H9 (cell line): ENCODE measurements around the gene LRCH1. TPM values are rescaled to one million over a fixed set of nuclear protein-coding genes. Genes with fewer than 3 reads are reported as not detected.

ENCODE experiments used
- DNase-seq: peaks from one replicate; pipeline ENCODE4 v3.0.0-alpha.2; 2017
- H2AFZ ChIP-seq: one replicate; pipeline ENCODE4 v1.6.1; 2013; ENCODE audit warnings: mild to moderate bottlenecking, low read length, control low read depth, moderate library complexity
- H2AK5ac ChIP-seq: 2 replicates; pipeline ENCODE4 v1.6.1; 2013; ENCODE audit warnings: low read length, control low read depth, mixed read lengths; ENCODE audit not compliant: insufficient read length
- H2BK120ac ChIP-seq: one replicate; pipeline ENCODE4 v1.6.1; 2013; ENCODE audit warnings: low read depth, mild to moderate bottlenecking, low read length, control low read depth, inconsistent platforms; ENCODE audit not compliant: poor library complexity, severe bottlenecking
- H2BK12ac ChIP-seq: 2 replicates; pipeline ENCODE4 v1.6.1; 2013; ENCODE audit warnings: low read length, control low read depth, mixed read lengths, low read depth; ENCODE audit not compliant: insufficient read length
- H2BK15ac ChIP-seq: 2 replicates; pipeline ENCODE4 v1.6.1; 2013; ENCODE audit warnings: low read depth, low read length, control low read depth
- H2BK20ac ChIP-seq: one replicate; pipeline ENCODE4 v1.6.1; 2013; ENCODE audit warnings: low read depth, mild to moderate bottlenecking, low read length, control low read depth, inconsistent platforms; ENCODE audit not compliant: poor library complexity, severe bottlenecking
- H2BK5ac ChIP-seq: 2 replicates; pipeline ENCODE4 v1.6.1; 2013; ENCODE audit warnings: low read length, control low read depth, mixed read lengths; ENCODE audit not compliant: insufficient read length
- H3K14ac ChIP-seq: 2 replicates; pipeline ENCODE4 v1.6.1; 2013; ENCODE audit warnings: low read length, control low read depth; ENCODE audit not compliant: insufficient read depth
- H3K18ac ChIP-seq: 2 replicates; pipeline ENCODE4 v1.6.1; 2013; ENCODE audit warnings: low read depth, mild to moderate bottlenecking, mixed read lengths, low read length, control low read depth; ENCODE audit not compliant: insufficient read length
- H3K23ac ChIP-seq: 2 replicates; pipeline ENCODE4 v1.6.1; 2013; ENCODE audit warnings: low read length, control low read depth, mixed read lengths, low read depth; ENCODE audit not compliant: insufficient read length
- H3K23me2 ChIP-seq: 2 replicates; pipeline ENCODE4 v1.6.1; 2013; ENCODE audit warnings: low read depth, mild to moderate bottlenecking, mixed read lengths, low read length, control low read depth; ENCODE audit not compliant: insufficient read length, poor library complexity, severe bottlenecking
- H3K27ac ChIP-seq: 2 replicates; pipeline ENCODE4 v1.5.1; 2013; ENCODE audit warnings: low read length, control low read depth, mixed read lengths, low read depth; ENCODE audit not compliant: insufficient read length
- H3K27me3 ChIP-seq: 2 replicates; pipeline ENCODE4 v1.6.1; 2013; ENCODE audit warnings: low read length, control low read depth, inconsistent platforms; ENCODE audit not compliant: insufficient read depth
- H3K4ac ChIP-seq: 2 replicates; pipeline ENCODE4 v1.6.1; 2013; ENCODE audit warnings: low read depth, mild to moderate bottlenecking, control low read depth, inconsistent platforms, low read length, moderate library complexity
- H3K4me1 ChIP-seq: 2 replicates; pipeline ENCODE4 v1.6.1; 2013; ENCODE audit warnings: low read length, control low read depth, inconsistent platforms; ENCODE audit not compliant: insufficient read depth
- H3K4me2 ChIP-seq: 2 replicates; pipeline ENCODE4 v1.6.1; 2013; ENCODE audit warnings: low read length, control low read depth, mixed read lengths; ENCODE audit not compliant: insufficient read length, insufficient read depth
- H3K56ac ChIP-seq: 2 replicates; pipeline ENCODE4 v1.6.1; 2013; ENCODE audit warnings: low read depth, mild to moderate bottlenecking, mixed read lengths, low read length, control low read depth; ENCODE audit not compliant: insufficient read length
- H3K79me1 ChIP-seq: 2 replicates; pipeline ENCODE4 v1.6.1; 2013; ENCODE audit warnings: low read depth, mild to moderate bottlenecking, moderate library complexity, low read length, control low read depth, inconsistent platforms; ENCODE audit not compliant: insufficient read depth, poor library complexity, severe bottlenecking
- H3K79me2 ChIP-seq: 2 replicates; pipeline ENCODE4 v1.6.1; 2013; ENCODE audit warnings: low read length, control low read depth, inconsistent platforms; ENCODE audit not compliant: insufficient read depth
- H3K9ac ChIP-seq: 2 replicates; pipeline ENCODE4 v1.6.1; 2013; ENCODE audit warnings: low read length, control low read depth, mixed read lengths; ENCODE audit not compliant: insufficient read length; ENCODE audit errors: extremely low read depth
- H3K9me3 ChIP-seq: one replicate; pipeline ENCODE4 v1.6.1; 2013; ENCODE audit warnings: low read depth, low read length, inconsistent platforms; ENCODE audit not compliant: control insufficient read depth
- H3T11ph ChIP-seq: one replicate; pipeline ENCODE4 v1.6.1; 2013; ENCODE audit warnings: mild to moderate bottlenecking, low read length, control low read depth, inconsistent platforms
- H4K20me1 ChIP-seq: one replicate; pipeline ENCODE4 v1.6.1; 2013; ENCODE audit not compliant: control insufficient read depth, insufficient read length, insufficient read depth
- H4K5ac ChIP-seq: 2 replicates; pipeline ENCODE4 v1.6.1; 2013; ENCODE audit warnings: low read depth, mild to moderate bottlenecking, mixed read lengths, low read length, control low read depth; ENCODE audit not compliant: insufficient read length
- H4K8ac ChIP-seq: replicated peaks from 2 replicates; pipeline ENCODE4 v1.6.1; 2013; ENCODE audit warnings: low read length, control low read depth, mixed read lengths, low read depth; ENCODE audit not compliant: insufficient read length
- H4K91ac ChIP-seq: 2 replicates; pipeline ENCODE4 v1.6.1; 2013; ENCODE audit warnings: low read depth, mild to moderate bottlenecking, moderate library complexity, mixed read lengths, low read length, control low read depth; ENCODE audit not compliant: insufficient read length
- H3K27ac Mint-ChIP-seq, 3 experiments: 2 replicates in 2 of 3; 3 replicates in 1 of 3; pipeline ENCODE4 v1.8.0; 2020 to 2021; ENCODE audit warnings: mixed read lengths in 3 of 3, mild to moderate bottlenecking in 1 of 3, moderate library complexity in 1 of 3
- H3K27me3 Mint-ChIP-seq: 2 replicates; pipeline ENCODE4 v1.8.0; 2021; ENCODE audit warnings: low read depth, mild to moderate bottlenecking, moderate library complexity, mixed read lengths
- H3K36me3 Mint-ChIP-seq, 3 experiments: 2 replicates in 2 of 3; 3 replicates in 1 of 3; pipeline ENCODE4 v1.8.0; 2020 to 2021; ENCODE audit warnings: low read depth in 3 of 3, mixed read lengths in 3 of 3; ENCODE audit not compliant: insufficient read depth in 1 of 3
- H3K4me1 Mint-ChIP-seq, 2 experiments: 2 replicates each; pipeline ENCODE4 v1.8.0; 2020; ENCODE audit warnings: mixed read lengths in 2 of 2
- H3K4me3 Mint-ChIP-seq, 2 experiments: 2 replicates in 1 of 2; 3 replicates in 1 of 2; pipeline ENCODE4 v1.8.0; 2020 to 2021; ENCODE audit warnings: mild to moderate bottlenecking in 2 of 2, mixed read lengths in 2 of 2, moderate library complexity in 1 of 2
- H3K9me3 Mint-ChIP-seq, 2 experiments: 2 replicates in 1 of 2; 3 replicates in 1 of 2; pipeline ENCODE4 v1.8.0; 2020; ENCODE audit warnings: mild to moderate bottlenecking in 2 of 2, mixed read lengths in 2 of 2, moderate library complexity in 1 of 2
- WGBS: extraction: QIAGEN DNeasy Blood & Tissue Kit; methylation state at CpG from one replicate; pipeline ENCODE4 v1.1.7; 2013; ENCODE audit warnings: missing lambda C conversion rate, low lambda C conversion rate, mixed read lengths; ENCODE audit not compliant: insufficient read length; ENCODE audit errors: extremely low coverage; 5-methylcytosine and 5-hydroxymethylcytosine counted together
- total RNA-seq: library from RNA; stranded (reverse); gene quantifications from 2 replicates; pipeline ENCODE4 v1.2.1, GENCODE V29; 2021
- TF ChIP-seq, protein P1 (sequence below): fragments of 200-600 bp; sonication (generic); conservative IDR thresholded peaks from 3 replicates; pipeline ENCODE4 v1.8.0; 2021; ENCODE audit warnings: antibody characterized with exemption, mild to moderate bottlenecking

Gene LRCH1
- total RNA-seq, 1 experiment from 2014 or later: 8.0 TPM

DNA sequence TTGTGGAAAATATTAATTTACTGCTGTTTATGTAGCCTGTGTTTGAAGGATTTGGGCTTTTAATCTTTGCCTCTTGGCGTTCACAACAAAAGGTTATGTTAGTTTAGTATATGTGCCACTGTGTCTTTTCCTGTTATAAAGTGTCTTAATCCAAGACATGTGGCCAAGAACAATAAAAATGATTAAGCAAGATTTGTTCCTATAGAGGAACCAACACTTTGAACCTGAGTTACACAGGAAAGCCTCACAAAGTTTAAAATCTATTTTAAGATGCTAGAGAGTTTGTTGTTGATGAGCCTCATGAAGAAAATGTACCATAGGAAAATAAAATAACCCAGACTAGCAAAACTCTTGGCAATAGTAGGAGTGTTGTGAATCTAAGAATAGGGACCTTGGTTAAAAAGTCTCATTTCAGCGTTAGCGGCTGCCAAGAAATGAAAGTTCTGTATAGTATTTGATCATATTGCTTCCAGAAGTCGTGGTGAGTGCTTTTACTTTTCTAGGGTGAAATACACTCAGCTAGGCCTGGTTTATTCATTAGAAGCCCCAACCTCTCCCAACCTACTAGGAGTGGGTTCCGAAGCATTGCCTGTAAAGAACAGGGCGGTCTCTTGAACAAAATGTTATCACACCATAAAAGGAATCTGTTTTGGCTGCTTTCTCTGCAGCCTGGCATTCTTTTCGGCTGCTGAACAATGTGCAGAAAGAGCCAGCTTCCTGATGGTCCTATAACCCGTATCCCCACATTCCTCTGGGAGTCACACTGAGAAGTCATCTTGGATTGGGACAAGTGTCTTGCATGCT is 102.6 kb downstream of the LRCH1 start:
- Histone ChIP-seq H4K91ac (no peak overlapping the region), H2AK5ac (no peak overlapping the region), H3K4ac (no peak overlapping the region; the same call in 1 of the 2 replicates), H2BK12ac (no peak overlapping the region), H3K79me1 (no peaks in the 10 kb centered on the region), H3K27me3 (no peaks in the 10 kb centered on the region), H2AFZ (no peak overlapping the region), H2BK15ac (no peak overlapping the region), H4K20me1 (no peaks in the 10 kb centered on the region), H2BK20ac (no peak overlapping the region), H2BK5ac (no peak overlapping the region), H3K4me1 (no peaks in the 10 kb centered on the region; the same call in 1 of the 2 replicates), H3K56ac (no peak overlapping the region), H3K23me2 (no peaks in the 10 kb centered on the region), H3K18ac (no peak overlapping the region), H3T11ph (peak overlapping the region; percentile 36), H3K4me2 (no peak overlapping the region), H3K23ac (no peak overlapping the region), H4K8ac (no peak overlapping the region), H3K9me3 (no peaks in the 10 kb centered on the region), H2BK120ac (no peak overlapping the region), H3K79me2 (no peaks in the 10 kb centered on the region), H4K5ac (no peak overlapping the region), H3K9ac (no peak overlapping the region), H3K14ac (no peak overlapping the region), H3K27ac (no peak overlapping the region)
- no peak for DNase-seq
- no CpG with 5 or more reads among the region's 8 CpGs for WGBS
- no peaks in the 10 kb centered on the region for H3K9me3 Mint-ChIP-seq
- no peaks in the 10 kb centered on the region for H3K27me3 Mint-ChIP-seq
- peaks cover 0 to 3% (median 0%) of the 10 kb centered on the region in 3 experiments; a peak in 3 of 7 replicates for H3K36me3 Mint-ChIP-seq
- H3K27ac Mint-ChIP-seq: peak overlapping the region in 1 of 3 experiments; percentile 56; a peak in 2 of 7 replicates
- no peak overlapping the region for H3K4me3 Mint-ChIP-seq
- TF ChIP-seq, protein P1, sequence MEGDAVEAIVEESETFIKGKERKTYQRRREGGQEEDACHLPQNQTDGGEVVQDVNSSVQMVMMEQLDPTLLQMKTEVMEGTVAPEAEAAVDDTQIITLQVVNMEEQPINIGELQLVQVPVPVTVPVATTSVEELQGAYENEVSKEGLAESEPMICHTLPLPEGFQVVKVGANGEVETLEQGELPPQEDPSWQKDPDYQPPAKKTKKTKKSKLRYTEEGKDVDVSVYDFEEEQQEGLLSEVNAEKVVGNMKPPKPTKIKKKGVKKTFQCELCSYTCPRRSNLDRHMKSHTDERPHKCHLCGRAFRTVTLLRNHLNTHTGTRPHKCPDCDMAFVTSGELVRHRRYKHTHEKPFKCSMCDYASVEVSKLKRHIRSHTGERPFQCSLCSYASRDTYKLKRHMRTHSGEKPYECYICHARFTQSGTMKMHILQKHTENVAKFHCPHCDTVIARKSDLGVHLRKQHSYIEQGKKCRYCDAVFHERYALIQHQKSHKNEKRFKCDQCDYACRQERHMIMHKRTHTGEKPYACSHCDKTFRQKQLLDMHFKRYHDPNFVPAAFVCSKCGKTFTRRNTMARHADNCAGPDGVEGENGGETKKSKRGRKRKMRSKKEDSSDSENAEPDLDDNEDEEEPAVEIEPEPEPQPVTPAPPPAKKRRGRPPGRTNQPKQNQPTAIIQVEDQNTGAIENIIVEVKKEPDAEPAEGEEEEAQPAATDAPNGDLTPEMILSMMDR: no peak
- peaks cover 6 to 15% of the 10 kb centered on the region in 2 experiments; a peak in 3 of 4 replicates for H3K4me1 Mint-ChIP-seq
